Vagina (tissue), 2 donors: Measurements from ENCODE around the gene TAF15. TPM values are rescaled to one million over a fixed set of nuclear protein-coding genes. Genes with fewer than 3 reads are reported as not detected.

Experiments used
- DNase-seq, 2 donors: peaks; one replicate each; pipeline ENCODE4 v3.0.0-alpha.2; 2017; ENCODE audit errors: extremely low spot score in 2 of 2
- H3K27ac ChIP-seq: fragments of 200-600 bp; sonication (generic); one replicate; pipeline ENCODE4 v1.5.1; 2019
- H3K27me3 ChIP-seq: fragments of 200-600 bp; sonication (generic); one replicate; pipeline ENCODE4 v1.5.1; 2019
- H3K36me3 ChIP-seq, 2 donors: fragments of 200-600 bp; sonication (generic); one replicate each; pipeline ENCODE4 v1.5.1; 2017 to 2019
- H3K4me1 ChIP-seq: fragments of 200-600 bp; sonication (generic); one replicate; pipeline ENCODE4 v1.5.1; 2019
- H3K4me3 ChIP-seq, 2 donors: fragments of 200-600 bp; sonication (generic); 1 replicate in 1 of 2; 2 replicates in 1 of 2; pipeline ENCODE4 v1.5.1; 2016 to 2019
- H3K9me3 ChIP-seq: fragments of 200-600 bp; sonication (generic); one replicate; pipeline ENCODE4 v1.5.1; 2019
- POLR2A ChIP-seq, 2 donors: fragments of 450-650 bp; IDR thresholded peaks; one replicate each; pipeline ENCODE4 v1.6.1; 2017; ENCODE audit warnings: antibody characterized with exemption in 2 of 2, mild to moderate bottlenecking in 2 of 2, moderate library complexity in 2 of 2
- POLR2AphosphoS5 ChIP-seq, 2 donors: sonication (generic); formaldehyde crosslinking; IDR thresholded peaks; one replicate each; pipeline ENCODE4 v1.9.0; 2017; ENCODE audit warnings: antibody characterized with exemption in 2 of 2, mild to moderate bottlenecking in 2 of 2, low read depth in 1 of 2; ENCODE audit not compliant: insufficient read depth in 1 of 2
- intact Hi-C: fragments of 100-400 bp; cut with DNase I; formaldehyde crosslinking; loops from one replicate; pipeline ENCODE4 v1.15.1; 2023
- total RNA-seq: library from RNA; depleted of rRNA; stranded (reverse); fragments of >200 nt; gene quantifications from one replicate; pipeline ENCODE4 v1.2.3, GENCODE V29; 2016
- TF ChIP-seq, protein P1 (sequence below), 3 experiments: fragments of 450-650 bp in 2 of 3; fragments of 200-600 bp in 1 of 3; sonication (generic) in 1 of 3; IDR thresholded peaks; one replicate each; pipeline ENCODE4 v1.5.1; 2017 to 2019; ENCODE audit warnings: antibody characterized with exemption in 3 of 3, mild to moderate bottlenecking in 2 of 3, moderate library complexity in 2 of 3

The TAF15 gene
- total RNA-seq, 1 donor from 2014 or later: 74.9 TPM

DNA sequence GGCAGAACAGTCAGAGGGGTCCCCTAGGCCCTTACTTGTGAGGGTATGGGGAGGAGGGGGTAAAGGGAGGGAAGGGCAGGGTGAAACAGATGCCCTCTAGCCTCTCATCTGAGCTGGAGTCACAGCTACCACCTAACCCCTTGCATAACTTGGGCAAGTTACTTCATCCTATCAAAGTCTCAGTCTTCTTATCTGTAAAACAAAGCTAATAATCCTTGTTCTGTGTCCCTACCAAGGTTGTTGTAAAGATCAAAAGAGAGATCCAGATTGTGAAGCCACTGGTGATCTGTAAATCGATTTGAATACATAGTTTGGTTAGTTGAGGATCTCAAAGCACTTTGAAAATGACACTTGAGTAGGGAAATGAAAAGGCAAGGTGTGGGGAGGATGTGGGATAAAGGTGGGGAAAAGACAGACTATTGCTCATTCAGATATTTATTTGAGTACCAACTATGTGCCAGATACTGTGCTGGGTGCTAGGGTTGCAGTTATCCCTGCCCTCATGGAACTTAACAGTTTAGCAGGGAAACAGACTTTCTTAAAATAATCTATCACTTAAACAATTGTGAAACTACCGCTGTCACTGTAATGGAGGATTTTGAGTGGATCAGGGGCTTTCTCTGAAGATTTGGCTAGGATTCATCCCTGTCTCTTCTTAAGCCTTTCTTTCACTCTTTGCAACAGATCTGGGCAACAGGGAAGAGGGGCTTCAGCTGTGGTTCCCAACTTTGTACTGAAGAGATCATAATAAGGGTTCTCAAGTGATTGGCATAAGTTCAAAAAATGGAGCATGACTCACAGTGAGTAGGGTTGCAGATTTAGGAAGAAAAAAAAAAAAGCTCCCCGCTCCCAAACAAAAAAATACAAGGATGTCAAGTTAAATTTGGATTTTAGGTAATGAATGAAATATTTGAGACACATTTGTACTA, 56.4 kb downstream of the TAF15 start:
- TF ChIP-seq, protein P1, sequence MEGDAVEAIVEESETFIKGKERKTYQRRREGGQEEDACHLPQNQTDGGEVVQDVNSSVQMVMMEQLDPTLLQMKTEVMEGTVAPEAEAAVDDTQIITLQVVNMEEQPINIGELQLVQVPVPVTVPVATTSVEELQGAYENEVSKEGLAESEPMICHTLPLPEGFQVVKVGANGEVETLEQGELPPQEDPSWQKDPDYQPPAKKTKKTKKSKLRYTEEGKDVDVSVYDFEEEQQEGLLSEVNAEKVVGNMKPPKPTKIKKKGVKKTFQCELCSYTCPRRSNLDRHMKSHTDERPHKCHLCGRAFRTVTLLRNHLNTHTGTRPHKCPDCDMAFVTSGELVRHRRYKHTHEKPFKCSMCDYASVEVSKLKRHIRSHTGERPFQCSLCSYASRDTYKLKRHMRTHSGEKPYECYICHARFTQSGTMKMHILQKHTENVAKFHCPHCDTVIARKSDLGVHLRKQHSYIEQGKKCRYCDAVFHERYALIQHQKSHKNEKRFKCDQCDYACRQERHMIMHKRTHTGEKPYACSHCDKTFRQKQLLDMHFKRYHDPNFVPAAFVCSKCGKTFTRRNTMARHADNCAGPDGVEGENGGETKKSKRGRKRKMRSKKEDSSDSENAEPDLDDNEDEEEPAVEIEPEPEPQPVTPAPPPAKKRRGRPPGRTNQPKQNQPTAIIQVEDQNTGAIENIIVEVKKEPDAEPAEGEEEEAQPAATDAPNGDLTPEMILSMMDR (IDR thresholded peaks at IDR 0.05): no peak
- TF ChIP-seq POLR2A (IDR thresholded peaks at IDR 0.05): no peak
- TF ChIP-seq POLR2AphosphoS5 (IDR thresholded peaks at IDR 0.05; ENCODE audit: insufficient read depth in 1 of 2, low read depth in 1 of 2): no peak
- intact Hi-C loops: no loop called here

DNA sequence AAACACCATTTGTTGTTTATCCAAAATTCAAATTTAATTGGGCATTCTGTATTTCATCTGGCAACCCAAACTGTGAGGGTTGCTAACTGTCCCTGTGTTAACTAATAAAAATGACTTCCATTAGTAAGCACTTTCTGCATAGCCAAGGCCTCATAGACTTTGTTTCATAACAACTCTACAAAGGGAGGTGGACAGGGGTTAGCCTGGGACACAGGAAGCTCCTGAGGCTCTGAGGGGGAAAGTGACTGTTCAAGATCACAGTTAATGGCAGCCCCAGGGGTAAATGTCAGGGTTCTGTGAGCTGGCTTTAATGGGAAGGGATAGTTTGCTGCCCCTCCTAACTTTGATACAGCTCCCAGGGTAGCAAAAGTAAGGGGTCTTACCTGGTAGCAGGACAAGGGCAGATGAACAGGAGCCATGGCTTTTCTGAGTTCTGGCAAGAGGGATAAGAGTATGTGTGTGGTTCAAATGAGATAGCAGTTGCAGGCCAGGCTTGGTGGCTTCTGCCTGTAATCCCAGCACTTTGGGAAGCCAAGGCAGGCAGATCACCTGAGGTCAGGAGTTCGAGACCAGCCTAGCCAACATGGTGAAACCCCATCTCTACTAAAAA, 57.2 kb downstream of the TAF15 start:
- H3K27me3 ChIP-seq: no peaks in the 10 kb centered on the region
- no peak overlapping the region for H3K27ac ChIP-seq
- H3K36me3 ChIP-seq: no peaks in the 10 kb centered on the region
- no peaks in the 10 kb centered on the region for H3K9me3 ChIP-seq
- intact Hi-C loops: no loop called here
- peaks cover 12% of the 10 kb centered on the region for H3K4me1 ChIP-seq
- DNase-seq: no peak
- TF ChIP-seq, protein P1 (IDR thresholded peaks at IDR 0.05): no peak
- no peak overlapping the region for H3K4me3 ChIP-seq

More for the DNA sequence above, 56.4 kb downstream of the TAF15 start:
- no peaks in the 10 kb centered on the region for H3K27me3 ChIP-seq
- H3K4me1 ChIP-seq: peaks cover 12% of the 10 kb centered on the region
- H3K4me3 ChIP-seq: no peak overlapping the region
- DNase-seq: no peak
- H3K27ac ChIP-seq: no peak overlapping the region
- H3K36me3 ChIP-seq: no peaks in the 10 kb centered on the region
- H3K9me3 ChIP-seq: no peaks in the 10 kb centered on the region

DNA sequence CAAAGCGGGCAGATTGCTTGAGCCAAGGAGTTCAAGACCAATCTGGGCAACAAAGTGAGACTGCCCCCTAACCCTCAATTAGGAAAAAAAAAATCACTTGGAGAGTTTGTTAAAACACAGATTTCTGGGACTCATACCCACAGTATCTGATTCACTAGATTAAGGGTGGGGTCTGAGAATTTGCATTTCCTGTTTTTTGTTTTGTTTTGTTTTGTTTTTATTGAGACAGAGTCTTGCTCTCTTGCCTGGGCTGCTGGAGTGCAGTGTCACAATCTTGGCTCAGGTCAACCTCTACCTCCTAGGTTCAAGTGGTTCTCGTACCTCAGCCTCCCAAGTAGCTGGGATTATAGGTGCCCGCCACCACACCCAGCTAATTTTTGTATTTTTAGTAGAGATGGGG, 58.3 kb downstream of the TAF15 start:
- intact Hi-C loops: no loop called here
- no peak for DNase-seq
- no peak overlapping the region for H3K4me3 ChIP-seq

DNA sequence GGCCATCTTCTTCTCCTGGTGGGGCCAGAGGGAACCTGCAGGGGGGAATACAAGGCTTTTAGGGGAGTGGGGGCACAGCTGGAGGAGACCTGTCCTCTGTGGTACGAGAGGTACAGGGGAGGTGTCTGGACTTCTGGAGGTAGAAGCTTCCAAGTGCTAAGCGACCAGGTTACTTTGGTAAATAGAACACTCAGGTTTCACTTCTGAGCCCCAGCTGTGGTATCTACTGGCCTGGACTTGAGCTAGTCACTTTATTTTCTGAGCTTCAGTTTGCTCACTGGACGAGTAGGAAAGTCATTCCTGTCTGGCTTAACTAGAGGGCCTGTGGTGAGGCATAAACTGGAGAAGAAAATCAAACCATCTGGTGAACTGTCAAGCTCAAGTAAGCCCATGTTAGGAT, 59.5 kb downstream of the TAF15 start, which contains the start of gene HEATR9:
Gene HEATR9 (minus strand): TSS at position 155 of the 400 bp plus-strand sequence. CDS start 149 bp downstream, at position 6.
- DNase-seq: no peak
- no peak within 1 kb of the TSS for H3K27ac ChIP-seq

More for the DNA sequence above, 58.3 kb downstream of the TAF15 start:
- TF ChIP-seq POLR2AphosphoS5 (IDR thresholded peaks at IDR 0.05; ENCODE audit: insufficient read depth in 1 of 2, low read depth in 1 of 2) (no peak), POLR2A (IDR thresholded peaks at IDR 0.05) (no peak)
- TF ChIP-seq, protein P1 (IDR thresholded peaks at IDR 0.05): no peak
- H3K27me3 ChIP-seq: no peaks in the 10 kb centered on the region
- H3K36me3 ChIP-seq: no peaks in the 10 kb centered on the region
- no peaks in the 10 kb centered on the region for H3K9me3 ChIP-seq
- peaks cover 12% of the 10 kb centered on the region for H3K4me1 ChIP-seq
- H3K27ac ChIP-seq: no peak overlapping the region

More for the DNA sequence above, 59.5 kb downstream of the TAF15 start, which contains the start of gene HEATR9:
- H3K27me3 ChIP-seq: no peaks in the 10 kb centered on the region
- H3K4me3 ChIP-seq: no peak within 1 kb of the TSS
- intact Hi-C loops: no loop called here
- H3K36me3 ChIP-seq: no peaks in the 10 kb centered on the region
- H3K4me1 ChIP-seq: peaks cover 12% of the 10 kb centered on the region
- no peaks in the 10 kb centered on the region for H3K9me3 ChIP-seq
- TF ChIP-seq POLR2A (IDR thresholded peaks at IDR 0.05): no peak
- TF ChIP-seq, protein P1 (IDR thresholded peaks at IDR 0.05): no peak
- no peak for TF ChIP-seq POLR2AphosphoS5 (IDR thresholded peaks at IDR 0.05; ENCODE audit: insufficient read depth in 1 of 2, low read depth in 1 of 2)
